Activated naive CD8-positive, alpha-beta T cell treated with anti-CD3 and anti-CD28 coated beads, Interleukin-2, amount 50 U/mL, for 24 hours (primary cell): ENCODE measurements around the gene ITGB2.
A peak's percentile ranks its signal among the peaks of the same experiment; 100 is the strongest.

Source experiments
- ATAC-seq: fragments of 150-1000 bp; cut with Tn5 transposase; one replicate; pipeline ENCODE4 v1.10.0; 2021
- DNase-seq: peaks from one replicate; pipeline ENCODE4 v3.0.0; 2021
- H3K27ac Mint-ChIP-seq: one replicate; pipeline ENCODE4 v1.8.0; 2021; ENCODE audit warnings: mild to moderate bottlenecking, mixed read lengths
- H3K27me3 Mint-ChIP-seq: one replicate; pipeline ENCODE4 v1.8.0; 2021; ENCODE audit warnings: mixed read lengths
- H3K36me3 Mint-ChIP-seq: one replicate; pipeline ENCODE4 v1.8.0; 2021; ENCODE audit warnings: low read depth, mixed read lengths
- H3K4me1 Mint-ChIP-seq: one replicate; pipeline ENCODE4 v1.8.0; 2021; ENCODE audit warnings: mixed read lengths
- H3K4me3 Mint-ChIP-seq: one replicate; pipeline ENCODE4 v1.8.0; 2021; ENCODE audit warnings: mild to moderate bottlenecking, moderate library complexity, mixed read lengths
- H3K9me3 Mint-ChIP-seq: one replicate; pipeline ENCODE4 v1.8.0; 2021; ENCODE audit warnings: mixed read lengths

The ITGB2 gene

DNA sequence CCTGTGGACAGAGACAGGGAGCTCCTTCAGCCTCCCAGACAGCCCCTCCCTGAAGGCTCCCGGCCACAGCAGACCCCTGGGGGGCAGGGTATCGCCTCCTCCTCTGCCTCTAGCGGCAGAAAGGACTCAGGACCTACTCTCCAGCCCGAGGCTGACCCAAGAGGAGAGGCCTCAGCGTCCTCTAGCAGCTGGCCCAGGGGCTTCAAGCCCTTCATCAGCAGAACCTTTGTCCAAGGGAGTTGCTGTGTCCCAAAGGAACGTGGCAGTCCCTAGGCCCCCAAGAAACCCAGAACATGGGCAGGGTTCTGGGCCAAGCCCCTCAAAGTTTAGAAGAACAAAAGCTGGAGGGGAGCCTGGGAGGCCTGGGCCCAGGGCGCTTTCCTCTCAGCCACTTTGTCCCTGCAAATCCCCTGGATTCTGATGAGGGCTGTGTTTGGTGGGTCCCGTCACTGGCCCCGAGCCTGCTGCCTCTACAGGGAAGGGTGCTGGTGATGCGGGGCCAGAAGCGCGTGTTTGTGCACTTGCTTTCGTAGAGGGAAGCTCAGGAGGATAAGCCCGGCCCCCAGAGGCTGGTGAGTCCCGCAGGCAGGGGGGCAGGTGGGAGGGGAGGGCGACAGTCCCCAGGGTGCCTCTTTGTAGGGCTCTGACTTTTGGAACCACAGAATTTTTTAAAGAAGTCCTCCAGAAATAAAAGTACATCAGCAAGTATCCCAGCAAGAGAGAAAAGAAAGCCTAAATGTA is 13.3 kb downstream of the ITGB2 start:
- ATAC-seq (no peak), DNase-seq (no peak)
- no peaks in the 10 kb centered on the region for H3K9me3 Mint-ChIP-seq
- H3K36me3 Mint-ChIP-seq = peaks cover 42% of the 10 kb centered on the region
- no peak overlapping the region for H3K4me3 Mint-ChIP-seq
- peak overlapping the region; percentile 46 for H3K27ac Mint-ChIP-seq
- peaks cover 42% of the 10 kb centered on the region for H3K4me1 Mint-ChIP-seq
- H3K27me3 Mint-ChIP-seq = no peaks in the 10 kb centered on the region

DNA sequence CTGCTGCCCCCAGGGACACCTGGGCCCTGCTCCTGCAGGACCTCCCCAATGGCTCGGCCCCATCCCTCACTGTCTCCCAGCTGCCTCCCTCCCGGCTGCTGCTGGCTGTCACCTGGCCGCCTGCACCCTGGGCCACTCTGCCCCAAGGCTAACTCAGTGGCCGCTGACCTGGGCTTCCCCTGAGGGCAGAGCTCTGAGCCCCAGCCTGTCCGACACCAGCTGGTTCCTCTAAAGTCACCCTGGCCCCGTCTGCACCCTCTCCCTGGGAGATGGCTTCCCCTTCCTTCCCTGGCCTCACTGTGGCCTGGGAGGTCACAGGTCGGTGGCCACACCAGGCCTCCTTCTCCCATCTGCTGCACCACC is 15.0 kb downstream of the ITGB2 start:
- Mint-ChIP-seq H3K4me3 (no peak overlapping the region), H3K27ac (no peak overlapping the region), H3K27me3 (no peaks in the 10 kb centered on the region), H3K9me3 (no peaks in the 10 kb centered on the region), H3K4me1 (peaks cover 27% of the 10 kb centered on the region), H3K36me3 (peaks cover 52% of the 10 kb centered on the region)
- DNase-seq = no peak
- ATAC-seq = no peak

DNA sequence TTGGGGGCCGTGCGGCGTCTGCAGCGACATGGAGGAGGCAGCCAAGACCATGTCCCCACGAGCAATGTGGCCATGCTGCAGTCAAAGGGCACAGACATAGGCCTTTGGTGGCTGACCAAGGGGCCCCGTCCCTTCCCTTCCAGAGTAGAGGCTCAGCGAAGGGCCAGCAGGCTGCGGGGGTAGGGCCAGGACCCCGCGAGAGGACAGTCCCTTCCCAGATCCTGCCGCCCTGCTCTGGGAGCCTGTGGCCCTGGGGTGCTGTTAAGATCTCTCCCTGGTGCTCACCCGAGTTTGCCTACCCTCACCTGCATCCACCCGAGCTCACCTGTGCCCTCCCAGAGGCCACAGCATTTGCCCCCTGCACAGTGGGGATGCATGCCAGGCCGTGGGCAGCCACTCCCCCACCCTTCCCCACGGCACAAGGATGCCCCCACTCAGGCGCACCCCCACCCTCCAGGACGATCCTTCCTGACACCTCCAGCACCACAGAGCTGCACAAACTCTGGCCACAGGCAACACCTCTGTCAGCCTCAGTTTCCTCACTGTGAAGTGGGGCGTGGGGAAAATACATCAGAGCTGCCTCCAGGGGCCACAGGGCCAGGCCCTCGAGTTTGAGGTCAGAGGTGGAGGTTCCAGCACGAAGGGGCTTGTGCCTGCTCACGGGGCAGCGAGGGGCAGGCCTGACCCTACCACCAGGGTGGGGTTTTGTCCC is 15.5 kb downstream of the ITGB2 start:
- no peaks in the 10 kb centered on the region for H3K27me3 Mint-ChIP-seq
- ATAC-seq = no peak
- H3K4me1 Mint-ChIP-seq = peaks cover 25% of the 10 kb centered on the region
- DNase-seq = no peak
- peaks cover 52% of the 10 kb centered on the region for H3K36me3 Mint-ChIP-seq
- no peak overlapping the region for H3K27ac Mint-ChIP-seq
- H3K9me3 Mint-ChIP-seq = no peaks in the 10 kb centered on the region
- H3K4me3 Mint-ChIP-seq = no peak overlapping the region

DNA sequence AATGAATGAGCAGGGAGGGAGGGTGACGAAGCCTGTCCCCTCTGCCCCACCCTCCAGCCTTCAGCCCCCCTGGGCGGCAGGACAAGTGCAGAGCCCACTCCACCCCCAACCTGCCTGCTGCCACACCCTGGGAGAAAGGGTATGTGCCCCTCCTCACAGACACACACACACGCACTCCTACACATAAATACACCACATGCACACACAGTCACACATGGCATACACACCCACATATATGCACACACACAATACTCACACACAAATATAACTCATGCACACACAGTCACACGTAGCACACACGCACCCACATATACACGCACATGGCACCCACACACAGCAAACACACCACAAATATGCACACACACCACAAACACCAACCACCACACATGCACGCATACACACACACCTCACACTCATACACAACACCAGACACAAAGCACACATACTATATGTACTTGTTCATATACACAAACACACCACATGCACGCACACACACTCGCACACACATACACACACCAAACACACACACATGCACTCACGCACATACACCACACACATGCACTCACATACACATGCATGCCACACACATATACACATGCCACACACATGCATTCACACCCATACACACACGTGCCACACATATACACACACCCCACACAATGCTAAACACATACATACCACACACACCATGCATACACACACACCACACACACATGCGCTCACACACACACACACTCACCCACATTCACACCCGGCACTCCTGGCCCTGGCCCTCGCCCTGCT is 16.4 kb downstream of the ITGB2 start:
- Mint-ChIP-seq H3K4me1 (peaks cover 18% of the 10 kb centered on the region), H3K27me3 (no peaks in the 10 kb centered on the region), H3K27ac (no peak overlapping the region), H3K9me3 (no peaks in the 10 kb centered on the region), H3K4me3 (no peak overlapping the region), H3K36me3 (peaks cover 49% of the 10 kb centered on the region)
- DNase-seq (no peak), ATAC-seq (no peak)

DNA sequence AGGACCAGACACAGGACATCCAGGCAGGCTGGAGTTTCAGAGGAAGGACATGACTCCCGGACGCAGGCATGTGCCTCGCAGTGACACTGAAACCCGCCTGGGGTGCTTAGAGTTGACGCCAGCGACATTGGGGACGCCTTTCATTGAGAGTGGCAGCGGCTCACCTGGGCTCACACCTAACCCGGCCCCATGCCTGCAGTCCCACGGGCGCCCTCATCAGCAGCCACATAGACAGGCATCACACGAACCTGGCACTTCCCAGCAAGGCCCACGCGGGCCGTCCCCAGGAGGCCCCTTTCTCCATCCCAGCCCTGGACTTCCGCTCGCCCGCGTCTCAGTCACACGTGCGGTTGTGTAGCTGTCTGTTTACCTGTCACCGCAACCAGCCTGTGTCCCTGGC is 17.0 kb downstream of the ITGB2 start:
- peaks cover 44% of the 10 kb centered on the region for H3K36me3 Mint-ChIP-seq
- no peak overlapping the region for H3K27ac Mint-ChIP-seq
- ATAC-seq = no peak
- H3K27me3 Mint-ChIP-seq = no peaks in the 10 kb centered on the region
- no peak overlapping the region for H3K4me3 Mint-ChIP-seq
- no peak for DNase-seq
- H3K4me1 Mint-ChIP-seq = peaks cover 12% of the 10 kb centered on the region
- no peaks in the 10 kb centered on the region for H3K9me3 Mint-ChIP-seq

DNA sequence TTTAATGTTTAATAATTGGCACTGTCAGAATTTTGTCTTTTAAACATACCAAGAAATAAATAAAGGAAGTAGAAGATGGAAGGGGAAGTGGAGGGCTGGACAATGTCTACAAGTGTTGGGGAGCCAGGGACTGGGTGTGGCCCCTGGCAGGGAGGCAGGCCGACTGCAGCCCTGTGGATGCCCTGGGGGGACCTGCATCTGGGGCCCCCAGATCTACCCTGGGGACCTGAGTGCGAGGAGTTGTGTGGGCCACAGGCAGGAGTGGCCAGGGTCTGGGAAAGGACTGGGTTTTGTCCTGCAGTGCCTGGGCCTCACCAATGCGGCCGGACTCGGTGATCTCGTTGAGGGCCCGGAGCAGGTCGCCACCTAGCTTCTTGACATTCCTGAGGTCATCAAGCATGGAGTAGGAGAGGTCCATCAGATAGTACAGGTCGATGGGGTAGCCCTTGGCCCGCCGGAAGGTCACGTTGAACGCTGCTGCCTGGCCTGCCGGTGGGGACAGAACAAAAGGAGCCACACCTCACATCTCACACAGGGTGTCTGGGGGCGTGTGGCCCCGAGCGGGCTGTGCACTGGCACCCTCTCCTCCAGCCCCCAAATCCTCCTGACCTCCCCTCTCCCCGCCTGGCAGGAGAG is 17.5 kb downstream of the ITGB2 start:
- no peak overlapping the region for H3K27ac Mint-ChIP-seq
- DNase-seq = no peak
- H3K27me3 Mint-ChIP-seq = no peaks in the 10 kb centered on the region
- peaks cover 7% of the 10 kb centered on the region for H3K4me1 Mint-ChIP-seq
- H3K4me3 Mint-ChIP-seq = no peak overlapping the region
- no peaks in the 10 kb centered on the region for H3K9me3 Mint-ChIP-seq
- no peak for ATAC-seq
- peaks cover 47% of the 10 kb centered on the region for H3K36me3 Mint-ChIP-seq

DNA sequence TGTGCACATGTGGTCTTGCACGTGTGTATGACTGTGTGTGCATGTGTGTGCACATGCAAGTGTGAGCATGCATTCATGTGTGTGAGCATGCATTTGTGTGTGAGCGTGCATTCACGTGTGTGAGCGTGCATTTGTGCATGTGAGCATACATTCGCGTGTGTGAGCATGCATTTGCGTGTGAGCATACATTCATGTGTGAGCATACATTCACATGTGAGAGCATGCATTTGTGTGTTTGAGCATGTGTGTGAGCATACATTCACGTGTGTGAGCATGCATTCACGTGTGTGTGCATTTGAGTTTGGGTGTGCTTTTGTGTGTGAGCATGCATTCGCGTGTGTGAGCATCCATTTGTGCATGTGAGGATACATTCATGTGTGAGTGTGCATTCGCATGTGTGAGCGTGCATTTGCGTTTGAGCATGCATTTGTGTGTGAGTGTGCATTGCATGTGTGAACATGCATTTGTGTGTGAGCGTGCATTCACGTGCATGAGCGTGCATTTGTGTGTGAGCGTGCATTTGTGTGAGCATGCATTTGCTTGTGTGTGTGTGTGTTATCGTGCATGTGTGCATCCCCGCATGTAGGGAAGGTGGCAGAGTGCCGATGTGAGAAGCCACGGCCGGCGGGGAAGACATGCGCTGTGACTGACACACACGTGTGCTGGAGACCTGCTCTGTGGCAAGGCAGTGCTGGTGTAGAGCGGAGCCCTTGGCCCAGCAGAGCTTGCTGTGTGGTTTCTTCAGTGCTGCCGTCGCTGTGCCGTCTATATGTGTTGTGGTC is 18.2 kb downstream of the ITGB2 start:
- H3K27ac Mint-ChIP-seq = no peak overlapping the region
- ATAC-seq = no peak
- no peak for DNase-seq
- no peaks in the 10 kb centered on the region for H3K9me3 Mint-ChIP-seq
- H3K36me3 Mint-ChIP-seq = peaks cover 47% of the 10 kb centered on the region
- H3K4me3 Mint-ChIP-seq = no peak overlapping the region
- H3K4me1 Mint-ChIP-seq = peaks cover under 1% of the 10 kb centered on the region
- no peaks in the 10 kb centered on the region for H3K27me3 Mint-ChIP-seq

DNA sequence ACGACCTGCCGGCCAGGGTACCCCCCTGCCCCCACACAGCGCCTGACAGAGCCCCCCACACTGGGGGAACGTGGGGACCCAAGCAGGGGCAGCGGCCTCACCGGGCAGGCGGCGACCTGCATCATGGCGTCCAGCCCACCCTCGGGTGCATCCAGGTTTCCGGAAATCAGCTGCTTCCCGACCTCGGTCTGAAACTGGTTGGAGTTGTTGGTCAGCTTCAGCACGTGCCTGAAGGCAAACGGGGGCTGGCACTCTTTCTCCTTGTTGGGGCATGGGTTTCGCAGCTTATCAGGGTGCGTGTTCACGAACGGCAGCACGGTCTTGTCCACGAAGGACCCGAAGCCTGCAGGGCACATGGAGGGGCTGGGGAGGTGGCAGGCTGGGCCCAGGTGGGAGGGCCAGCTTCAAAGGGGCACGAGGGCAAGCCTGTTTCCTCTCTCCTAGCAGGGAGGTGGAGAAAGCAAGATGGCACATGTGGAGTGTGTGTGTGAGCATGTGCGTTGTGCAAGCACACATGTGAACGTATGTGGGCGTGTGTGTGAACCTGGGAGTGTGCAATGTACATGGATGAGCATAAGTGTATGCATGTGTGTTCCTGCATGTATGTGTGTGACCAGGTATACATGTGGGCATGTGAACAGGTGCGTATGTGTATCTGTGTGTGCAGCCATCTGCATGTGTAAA is 19.2 kb downstream of the ITGB2 start:
- DNase-seq (no peak), ATAC-seq (no peak)
- H3K36me3 Mint-ChIP-seq = peaks cover 45% of the 10 kb centered on the region
- no peaks in the 10 kb centered on the region for H3K9me3 Mint-ChIP-seq
- no peak overlapping the region for H3K4me3 Mint-ChIP-seq
- H3K27ac Mint-ChIP-seq = no peak overlapping the region
- H3K27me3 Mint-ChIP-seq = no peaks in the 10 kb centered on the region
- H3K4me1 Mint-ChIP-seq = no peaks in the 10 kb centered on the region

DNA sequence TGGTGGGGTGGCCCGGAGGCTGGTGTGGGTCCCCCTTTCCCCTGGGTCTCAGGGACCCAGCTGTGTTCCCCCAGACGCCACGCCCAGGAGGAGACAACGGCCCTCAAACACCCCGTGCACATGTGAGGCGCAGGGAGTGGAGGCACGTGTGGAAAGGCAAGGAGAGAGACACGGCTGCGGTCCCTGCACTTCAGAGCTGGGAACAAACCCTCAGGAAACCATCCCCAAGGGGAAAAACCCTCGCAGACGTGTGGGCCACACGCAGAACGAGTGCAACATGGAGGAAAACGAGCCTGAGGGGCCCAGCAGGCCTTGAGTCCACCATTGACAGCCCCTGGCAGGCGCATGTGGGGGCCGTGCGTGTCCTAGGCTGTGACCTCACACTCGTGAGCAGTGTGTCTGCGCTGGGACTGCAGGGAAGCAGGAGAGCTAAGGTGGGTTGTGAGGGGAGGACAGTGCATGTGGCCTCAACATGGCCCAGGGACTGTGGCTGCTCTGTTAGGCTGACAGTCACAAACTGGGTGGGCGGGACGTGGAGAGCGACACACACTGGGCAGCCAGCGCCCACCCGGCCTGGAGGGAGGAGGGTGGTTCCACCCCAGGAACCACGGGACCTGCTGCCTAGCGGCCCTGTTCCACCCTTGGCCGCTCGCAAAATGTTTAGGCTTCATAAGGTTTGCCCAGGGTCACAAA is 20.0 kb downstream of the ITGB2 start:
- no peaks in the 10 kb centered on the region for H3K27me3 Mint-ChIP-seq
- H3K9me3 Mint-ChIP-seq = no peaks in the 10 kb centered on the region
- H3K27ac Mint-ChIP-seq = no peak overlapping the region
- ATAC-seq = no peak
- H3K36me3 Mint-ChIP-seq = peaks cover 44% of the 10 kb centered on the region
- H3K4me1 Mint-ChIP-seq = peaks cover 1% of the 10 kb centered on the region
- no peak overlapping the region for H3K4me3 Mint-ChIP-seq
- no peak for DNase-seq

DNA sequence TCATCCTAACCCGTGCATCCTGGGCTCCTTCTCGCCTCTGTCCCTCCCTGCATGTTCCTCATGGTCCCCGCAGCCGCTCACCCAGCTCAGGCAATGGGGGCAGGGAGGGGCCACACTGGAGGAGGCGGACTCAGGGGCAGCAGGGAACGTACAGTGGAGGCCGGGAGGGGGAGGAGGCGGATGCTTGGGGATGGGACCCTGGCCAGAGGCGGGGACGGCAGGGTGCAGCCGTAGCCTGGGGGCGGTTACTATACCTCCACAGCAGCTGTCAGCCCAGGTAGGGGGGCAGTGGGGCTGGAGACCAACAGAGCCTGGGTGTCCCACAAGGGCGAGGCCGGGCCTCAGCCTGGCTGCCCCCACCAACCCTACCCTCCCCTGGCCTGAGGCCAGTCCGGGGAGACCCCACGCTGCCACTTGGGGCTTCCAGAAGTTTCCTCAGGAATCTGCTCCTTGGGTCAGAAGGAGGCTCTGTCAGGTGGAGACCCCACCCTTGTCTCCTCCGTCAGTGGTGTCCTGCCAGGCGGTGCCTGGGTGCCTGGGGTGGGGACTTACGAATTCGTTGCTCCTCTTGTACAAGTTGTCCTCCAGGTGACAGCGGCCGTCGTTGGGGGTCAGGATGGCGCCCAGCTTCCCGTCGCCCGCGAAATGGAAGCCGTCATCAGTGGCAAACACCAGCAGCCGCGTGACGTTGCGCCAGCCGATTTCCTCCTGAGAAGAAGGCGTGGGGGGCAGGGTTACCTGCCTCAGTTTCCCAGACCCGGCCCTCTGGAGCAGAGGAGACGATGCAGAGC is 20.7 kb downstream of the ITGB2 start:
- peaks cover 42% of the 10 kb centered on the region for H3K36me3 Mint-ChIP-seq
- H3K4me3 Mint-ChIP-seq = no peak overlapping the region
- ATAC-seq (no peak), DNase-seq (no peak)
- H3K27ac Mint-ChIP-seq = no peak overlapping the region
- no peaks in the 10 kb centered on the region for H3K9me3 Mint-ChIP-seq
- no peaks in the 10 kb centered on the region for H3K27me3 Mint-ChIP-seq
- peaks cover 1% of the 10 kb centered on the region for H3K4me1 Mint-ChIP-seq

DNA sequence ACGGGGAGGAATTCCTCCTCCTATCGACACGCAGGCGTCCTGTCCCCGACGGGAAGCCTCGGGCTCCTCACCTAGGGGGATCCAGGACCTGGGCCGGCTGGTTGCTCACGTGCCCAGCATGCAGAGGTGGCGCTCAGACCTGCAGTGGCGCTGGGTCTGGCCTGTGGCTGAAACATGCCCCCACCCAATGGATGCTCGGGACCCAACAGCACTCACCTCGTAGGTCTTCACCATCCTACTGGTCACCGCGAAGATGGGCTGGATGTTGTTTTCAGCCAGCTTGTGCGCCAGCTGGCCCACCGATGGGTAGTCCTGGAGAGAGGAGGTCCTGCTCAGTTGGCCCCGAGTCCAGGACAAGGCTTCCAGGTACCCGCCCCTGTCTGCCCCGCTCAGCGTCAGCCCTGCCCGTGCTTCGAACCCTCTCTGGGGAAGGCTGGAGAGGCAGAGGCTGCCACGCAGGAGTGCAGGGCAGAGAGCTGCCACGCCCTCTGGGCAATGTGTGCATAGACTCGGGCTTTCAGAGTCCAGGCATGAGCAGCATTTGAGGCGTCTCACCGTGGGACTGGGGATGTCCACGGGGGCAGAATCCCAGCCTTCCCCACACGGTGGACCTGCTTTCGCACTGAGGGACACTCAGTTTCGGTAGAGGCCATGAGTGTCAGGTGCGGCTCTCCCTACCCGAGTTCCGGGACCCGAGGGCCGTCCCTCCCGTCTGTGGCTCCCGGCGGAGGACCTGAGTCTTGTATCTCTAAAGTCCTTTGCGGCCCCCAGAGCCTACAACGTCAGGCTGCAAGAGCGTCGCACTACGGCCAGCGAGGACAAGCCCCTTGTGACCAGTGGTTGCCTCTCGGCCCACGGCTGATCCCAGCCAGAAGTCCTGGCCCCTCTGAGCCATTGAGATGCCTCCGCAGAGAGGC is 21.6 kb downstream of the ITGB2 start:
- Mint-ChIP-seq H3K4me3 (no peak overlapping the region), H3K4me1 (peaks cover 1% of the 10 kb centered on the region), H3K36me3 (peaks cover 36% of the 10 kb centered on the region), H3K9me3 (no peaks in the 10 kb centered on the region), H3K27me3 (no peaks in the 10 kb centered on the region), H3K27ac (no peak overlapping the region)
- no peak for DNase-seq
- ATAC-seq = no peak

DNA sequence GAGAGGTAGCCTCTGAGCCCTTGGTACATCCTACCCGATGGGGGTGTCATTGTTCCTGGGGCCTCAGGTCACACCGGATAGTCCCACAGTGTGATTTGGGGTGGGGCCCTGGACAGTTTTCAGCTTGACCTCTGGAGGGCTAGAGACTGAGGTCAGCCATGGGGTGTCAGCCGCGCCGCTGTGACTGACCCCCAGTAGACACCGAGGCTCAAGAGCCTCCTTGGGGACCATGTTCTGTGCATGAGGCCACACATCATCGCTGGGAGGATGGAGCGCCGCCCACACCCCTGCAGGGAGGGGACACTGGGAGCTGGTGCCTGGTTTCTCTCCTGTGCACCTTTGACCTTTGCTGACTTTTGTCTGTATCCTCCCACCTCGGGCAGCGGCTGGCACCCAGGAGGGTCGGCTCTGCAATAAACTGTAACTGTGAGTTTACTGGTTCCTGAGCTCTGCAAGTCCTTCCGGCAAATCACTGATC is 22.6 kb downstream of the ITGB2 start:
- H3K4me1 Mint-ChIP-seq = peaks cover 6% of the 10 kb centered on the region
- no peaks in the 10 kb centered on the region for H3K27me3 Mint-ChIP-seq
- no peak for ATAC-seq
- H3K27ac Mint-ChIP-seq = no peak overlapping the region
- DNase-seq = no peak
- no peak overlapping the region for H3K4me3 Mint-ChIP-seq
- H3K36me3 Mint-ChIP-seq = peaks cover 34% of the 10 kb centered on the region
- H3K9me3 Mint-ChIP-seq = no peaks in the 10 kb centered on the region
